ENCODE measurements around the gene MYPN.

- TF ChIP-seq, protein P1, sequence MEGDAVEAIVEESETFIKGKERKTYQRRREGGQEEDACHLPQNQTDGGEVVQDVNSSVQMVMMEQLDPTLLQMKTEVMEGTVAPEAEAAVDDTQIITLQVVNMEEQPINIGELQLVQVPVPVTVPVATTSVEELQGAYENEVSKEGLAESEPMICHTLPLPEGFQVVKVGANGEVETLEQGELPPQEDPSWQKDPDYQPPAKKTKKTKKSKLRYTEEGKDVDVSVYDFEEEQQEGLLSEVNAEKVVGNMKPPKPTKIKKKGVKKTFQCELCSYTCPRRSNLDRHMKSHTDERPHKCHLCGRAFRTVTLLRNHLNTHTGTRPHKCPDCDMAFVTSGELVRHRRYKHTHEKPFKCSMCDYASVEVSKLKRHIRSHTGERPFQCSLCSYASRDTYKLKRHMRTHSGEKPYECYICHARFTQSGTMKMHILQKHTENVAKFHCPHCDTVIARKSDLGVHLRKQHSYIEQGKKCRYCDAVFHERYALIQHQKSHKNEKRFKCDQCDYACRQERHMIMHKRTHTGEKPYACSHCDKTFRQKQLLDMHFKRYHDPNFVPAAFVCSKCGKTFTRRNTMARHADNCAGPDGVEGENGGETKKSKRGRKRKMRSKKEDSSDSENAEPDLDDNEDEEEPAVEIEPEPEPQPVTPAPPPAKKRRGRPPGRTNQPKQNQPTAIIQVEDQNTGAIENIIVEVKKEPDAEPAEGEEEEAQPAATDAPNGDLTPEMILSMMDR (IDR thresholded peaks at IDR 0.05), result no peak
- no peak for TF ChIP-seq POLR2A (IDR thresholded peaks at IDR 0.05)
These were observed 71.2 kb downstream of the MYPN start for GRCh38 chr10:68180490-68180889.
